HG03457 (cell line): Measurements from ENCODE around the gene MGME1.
"Not testable (repeated sequence)": the region's sequence is repeated elsewhere in the genome, so short reads cannot be mapped to it uniquely, and the experiment has no call there.

ENCODE experiments used
- ATAC-seq: cut with Tn5 transposase; IDR thresholded peaks from one replicate; pipeline ENCODE4 v1.9.1; 2021; ENCODE audit warnings: moderate number of reproducible peaks; ENCODE audit not compliant: unreplicated experiment

Gene MGME1

DNA sequence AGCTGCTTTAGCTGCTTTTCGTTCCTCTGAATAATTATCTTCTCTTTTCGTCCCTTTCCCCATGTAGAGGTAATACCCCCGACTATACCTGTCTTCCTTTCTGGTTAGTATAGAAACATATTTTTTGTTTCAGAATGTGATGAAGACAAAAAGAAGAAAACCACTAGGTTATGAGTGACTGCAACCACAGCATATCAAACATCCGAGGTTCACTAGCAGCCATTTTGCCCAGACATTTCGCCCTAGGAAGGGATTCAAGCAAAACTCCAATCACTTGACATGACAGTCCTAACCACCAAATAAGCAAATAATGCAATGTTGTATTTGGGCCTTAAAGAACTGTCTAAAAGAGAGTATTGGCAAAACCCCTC is 9.6 kb upstream of the MGME1 start:
- ATAC-seq = no peak

DNA sequence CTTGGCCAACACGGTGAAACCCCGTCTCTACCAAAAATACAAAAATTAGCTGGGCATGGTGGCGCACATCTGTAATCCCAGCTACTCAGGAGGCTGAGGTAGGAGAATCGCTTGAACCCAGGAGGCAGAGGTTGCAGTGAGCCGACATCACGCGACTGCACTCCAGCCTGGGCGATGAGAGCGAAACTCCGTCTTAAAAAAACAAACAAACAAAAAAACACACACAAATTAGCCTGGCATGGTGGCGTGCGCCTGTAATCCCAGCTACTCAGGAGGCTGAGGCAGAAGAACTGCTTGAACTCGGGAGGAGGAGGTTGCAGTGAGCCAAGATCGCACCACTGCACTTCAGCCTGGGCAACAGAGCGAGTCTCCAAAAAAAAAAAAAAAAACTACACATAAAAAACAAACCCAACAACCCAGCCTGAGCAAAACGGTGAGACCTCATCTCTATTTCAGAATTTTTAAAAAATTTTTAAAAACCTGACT is 8.4 kb upstream of the MGME1 start:
- not testable (repeated sequence) for ATAC-seq

DNA sequence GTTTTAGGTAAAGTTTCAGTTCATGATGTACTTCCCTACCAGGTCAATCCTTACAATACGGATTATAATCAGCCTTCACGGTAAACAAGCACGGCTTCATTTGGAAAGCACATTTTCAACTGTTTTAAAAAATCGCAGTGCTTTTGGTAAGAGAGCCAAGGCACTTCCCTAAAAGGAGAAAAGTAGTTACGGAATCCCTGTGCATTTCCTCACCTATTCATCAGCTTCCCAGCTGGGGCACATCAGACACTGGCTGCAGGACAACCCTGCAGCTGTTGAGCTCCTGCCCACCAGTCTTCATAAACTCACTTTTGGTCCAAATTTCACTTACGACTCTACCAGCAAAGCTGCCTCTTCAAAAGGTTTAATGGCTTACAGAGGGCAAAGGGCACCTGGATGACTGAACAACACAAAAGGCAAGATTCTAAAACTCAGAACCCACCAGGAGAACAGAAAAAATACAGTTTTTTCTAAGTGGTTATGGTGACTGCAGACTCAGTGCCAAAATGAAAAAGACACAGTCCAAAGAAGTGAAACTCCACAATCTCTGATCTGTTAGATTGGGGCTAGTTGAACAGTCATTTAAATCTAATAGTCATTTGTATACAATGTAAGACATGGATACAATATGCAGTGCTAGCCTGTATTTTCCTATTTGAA is 7.8 kb upstream of the MGME1 start:
- no peak for ATAC-seq

DNA sequence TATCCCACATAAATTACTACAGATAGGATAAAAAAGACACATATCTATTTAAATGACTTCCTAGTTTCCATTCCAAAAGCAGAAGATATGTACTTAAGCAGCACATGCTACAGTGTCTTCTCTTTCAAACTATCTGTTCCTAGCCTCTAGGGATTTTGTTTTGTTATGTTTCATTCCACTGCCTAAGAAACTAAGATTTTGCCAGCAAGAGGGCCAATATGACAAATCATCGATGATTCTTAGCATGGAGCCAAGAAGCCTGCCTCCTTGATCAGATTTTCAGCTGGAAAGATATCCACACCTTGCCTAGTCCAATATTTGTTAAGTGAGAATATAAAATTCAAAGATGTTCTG is 7.3 kb upstream of the MGME1 start:
- ATAC-seq = no peak

DNA sequence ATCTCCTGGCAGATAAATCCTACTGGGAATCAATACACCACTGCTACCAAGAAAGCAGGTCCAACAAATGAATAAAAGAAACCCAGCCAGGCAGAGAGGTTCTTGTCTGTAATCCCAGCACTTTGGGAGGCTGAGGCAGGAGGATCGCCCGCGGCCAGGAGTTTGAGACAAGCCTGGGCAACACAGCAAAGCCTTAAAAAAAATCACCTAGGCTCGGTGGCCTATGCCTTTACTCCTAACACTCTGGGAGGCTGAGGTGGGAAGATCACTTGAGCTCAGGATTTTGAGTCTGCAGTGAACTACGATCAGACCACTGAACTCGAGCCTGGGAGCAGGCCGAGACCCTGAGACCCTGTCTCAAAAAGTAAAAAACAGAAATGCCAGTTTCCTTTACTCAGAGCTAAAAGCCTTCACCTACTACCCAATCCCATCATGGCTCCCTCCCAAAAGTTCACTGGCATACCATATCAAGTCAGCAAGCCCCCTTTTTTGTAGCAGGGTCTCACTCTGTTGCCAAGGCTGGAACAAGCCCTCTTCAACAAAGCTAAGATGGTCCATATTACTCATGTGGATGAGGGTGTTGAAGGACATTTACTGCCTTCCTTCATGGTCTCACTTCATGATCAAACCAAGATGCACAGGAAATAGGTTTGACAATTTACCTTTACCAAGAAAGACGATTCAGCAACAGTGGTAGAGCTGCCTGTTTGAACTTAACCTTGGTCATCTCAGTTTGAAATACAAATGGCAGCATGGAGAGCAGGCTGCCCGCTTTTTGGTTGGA is 5.5 kb upstream of the MGME1 start:
- ATAC-seq = no peak

DNA sequence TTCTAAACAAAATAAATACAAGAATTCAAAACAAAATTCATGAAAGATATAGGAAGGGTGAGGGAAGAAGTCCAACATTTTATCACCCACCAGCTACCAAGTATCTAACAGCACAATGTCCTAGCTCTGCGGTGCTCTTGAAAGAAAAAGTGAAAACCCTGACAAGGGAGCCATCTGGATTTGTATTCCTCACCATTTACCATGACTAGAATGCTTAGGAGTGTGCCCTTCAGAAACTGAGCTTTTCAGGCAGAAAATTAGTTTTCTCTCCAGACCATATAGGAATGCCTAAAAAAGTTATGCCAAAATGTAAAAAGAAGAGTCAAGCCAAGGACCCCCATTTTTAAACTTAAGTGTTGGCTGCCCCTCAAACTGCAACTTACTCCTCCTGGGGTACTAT is 4.7 kb upstream of the MGME1 start:
- ATAC-seq = no peak

DNA sequence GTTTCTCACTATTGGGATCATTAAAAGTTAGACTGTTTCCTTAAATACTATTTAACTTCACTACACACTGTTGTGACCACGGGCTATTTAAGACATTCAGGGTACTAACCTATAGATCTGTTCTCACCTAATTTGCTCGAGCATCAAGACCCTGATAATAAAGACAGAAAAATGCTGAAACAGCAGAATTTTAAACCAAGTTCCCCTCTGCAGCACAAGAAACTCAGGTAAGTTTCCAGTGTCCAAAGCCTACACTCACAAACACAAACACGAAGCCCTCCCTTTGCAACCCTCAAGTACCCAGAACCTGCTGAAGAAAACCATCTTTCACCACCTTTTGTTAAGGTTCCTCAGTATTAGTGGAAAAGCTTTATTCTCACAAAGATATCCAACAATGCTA is 4.2 kb upstream of the MGME1 start:
- ATAC-seq = no peak

DNA sequence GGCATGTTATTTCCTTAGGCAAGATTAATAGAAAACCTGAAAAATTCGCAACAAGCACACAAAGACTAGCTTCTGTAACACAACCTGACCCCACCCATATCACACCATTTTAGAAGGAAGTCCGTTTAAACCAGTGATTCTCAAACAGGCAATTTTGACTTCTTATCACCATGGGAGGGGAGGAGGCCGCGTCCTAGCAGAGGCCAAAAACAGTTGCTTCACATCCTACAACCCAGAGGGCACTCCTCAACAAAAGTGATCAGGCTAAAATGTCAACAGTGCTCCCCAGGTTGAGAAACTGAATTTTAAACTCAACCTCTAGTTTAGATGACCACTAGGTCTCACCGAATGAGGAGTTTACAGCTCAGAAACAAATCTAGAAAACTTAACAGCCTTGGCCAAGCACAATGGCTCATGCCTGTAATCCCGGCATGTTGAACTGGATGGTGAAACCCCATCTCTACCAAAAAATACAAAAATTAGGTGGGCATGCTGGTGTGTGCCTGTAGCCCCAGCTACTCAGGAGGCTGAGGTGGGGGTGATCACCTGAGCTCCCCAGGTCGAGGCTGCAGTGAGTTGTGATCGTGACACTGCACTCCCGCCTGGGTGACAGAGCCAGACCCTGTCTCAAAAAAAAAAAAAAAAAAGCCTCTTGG is 3.6 kb upstream of the MGME1 start:
- no peak for ATAC-seq

DNA sequence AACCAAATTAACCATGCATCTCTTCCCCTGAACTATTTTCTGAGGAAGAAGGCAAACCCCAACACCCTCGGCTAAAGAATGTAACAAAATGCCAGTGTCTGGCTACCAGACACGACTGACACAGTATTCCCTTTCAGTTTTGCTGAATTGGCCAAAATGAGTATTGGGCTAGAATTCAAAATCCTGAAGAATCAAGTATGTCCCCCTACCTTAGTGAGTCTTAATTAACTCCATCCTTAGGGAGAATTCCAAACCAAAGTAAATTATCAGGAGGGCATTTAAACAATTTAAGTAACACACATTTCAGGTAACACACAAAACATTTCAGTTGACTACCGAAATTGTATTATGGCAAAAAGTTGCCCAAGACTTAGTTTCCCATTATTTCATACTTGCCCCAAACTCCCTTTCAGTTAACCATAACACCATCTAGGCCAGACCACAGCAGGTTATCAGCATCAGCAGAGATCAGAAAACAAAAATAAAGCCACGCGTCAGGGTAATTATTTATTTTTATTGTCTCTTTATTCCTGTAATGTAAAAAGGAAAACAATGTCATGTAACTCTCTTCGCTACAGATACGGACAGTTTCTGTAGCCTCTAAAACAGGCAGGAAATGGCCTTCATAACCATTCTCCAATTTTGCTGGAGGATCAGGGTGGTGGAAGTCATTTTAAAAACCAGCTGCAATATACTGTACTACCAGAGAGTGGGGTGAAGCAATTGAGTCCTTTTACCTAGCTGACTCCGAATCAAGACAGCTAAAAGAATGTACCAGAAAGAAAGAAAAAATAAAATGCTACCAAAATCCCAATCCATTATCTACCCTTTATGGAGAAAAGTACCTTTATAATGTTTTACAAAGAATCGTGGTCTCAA is 2.1 kb upstream of the MGME1 start:
- ATAC-seq = no peak

DNA sequence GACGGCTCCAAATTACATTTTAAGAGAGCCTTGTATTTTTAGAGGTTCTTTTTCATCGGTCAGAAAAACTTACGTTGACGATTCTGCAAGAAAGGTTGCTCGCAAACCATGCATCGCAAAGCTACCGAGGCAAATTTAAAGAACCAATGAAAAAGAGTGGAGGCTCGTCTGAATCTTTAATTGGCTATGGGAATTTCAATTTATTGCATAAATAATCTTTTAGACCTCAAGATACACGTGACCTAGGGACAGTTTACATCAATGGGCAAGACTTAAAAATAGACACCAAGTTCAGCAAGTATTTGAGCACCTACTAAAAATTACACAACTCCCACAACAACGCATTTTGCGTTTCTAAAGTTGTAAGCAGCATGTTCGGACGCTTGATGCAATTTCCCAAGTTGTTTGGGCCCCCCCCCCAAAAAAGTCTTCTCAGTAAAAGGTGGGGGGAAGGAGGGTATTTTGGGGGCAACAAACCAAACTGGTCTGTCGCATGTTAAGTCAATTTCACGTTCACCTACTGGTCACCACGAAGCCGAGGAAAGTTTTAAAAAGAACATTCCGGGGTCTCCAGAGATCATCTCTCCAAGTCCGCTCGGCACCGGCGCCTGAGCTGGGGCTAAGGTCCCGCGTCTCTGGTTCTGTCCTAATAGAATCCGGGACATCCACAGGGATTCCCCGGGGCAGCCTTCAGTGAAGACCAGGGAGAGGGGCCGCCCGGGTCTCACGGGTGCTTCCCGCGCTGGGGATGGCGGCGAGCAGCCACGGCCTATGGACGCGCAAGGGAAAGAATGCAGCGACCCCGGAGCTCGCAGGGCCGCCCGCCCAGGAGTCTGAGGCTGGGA is 1.1 kb upstream of the MGME1 start:
- ATAC-seq = no peak

DNA sequence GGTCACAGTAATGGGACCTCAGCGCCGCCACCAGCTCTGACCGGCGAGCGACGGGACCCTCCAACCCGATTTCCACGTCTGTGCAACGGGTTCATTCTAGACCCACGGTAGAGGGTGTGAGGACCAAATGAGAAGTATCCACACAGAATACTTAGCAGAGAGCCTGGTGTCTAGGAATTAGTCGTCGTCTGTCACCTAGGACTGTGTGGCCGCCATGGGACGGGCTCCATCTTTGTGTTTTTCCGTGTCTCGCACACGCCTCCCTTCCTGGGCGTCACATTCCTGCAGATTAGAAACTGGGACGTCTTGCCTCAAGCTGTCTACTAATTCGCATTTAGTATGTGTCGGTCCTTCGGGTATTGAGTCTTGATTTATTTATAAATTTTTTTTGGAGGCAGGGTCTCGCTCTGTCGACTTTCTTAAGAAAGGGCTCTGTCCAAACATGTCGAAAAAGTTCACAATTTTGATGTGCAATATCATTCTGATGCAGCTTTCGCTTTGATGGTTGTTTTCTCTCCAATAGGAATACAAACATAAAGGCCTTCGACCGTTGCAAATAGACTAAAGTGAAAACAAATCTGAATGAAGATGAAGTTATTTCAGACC is 563 bp downstream of the MGME1 start:
- peak; percentile 1 for ATAC-seq

DNA sequence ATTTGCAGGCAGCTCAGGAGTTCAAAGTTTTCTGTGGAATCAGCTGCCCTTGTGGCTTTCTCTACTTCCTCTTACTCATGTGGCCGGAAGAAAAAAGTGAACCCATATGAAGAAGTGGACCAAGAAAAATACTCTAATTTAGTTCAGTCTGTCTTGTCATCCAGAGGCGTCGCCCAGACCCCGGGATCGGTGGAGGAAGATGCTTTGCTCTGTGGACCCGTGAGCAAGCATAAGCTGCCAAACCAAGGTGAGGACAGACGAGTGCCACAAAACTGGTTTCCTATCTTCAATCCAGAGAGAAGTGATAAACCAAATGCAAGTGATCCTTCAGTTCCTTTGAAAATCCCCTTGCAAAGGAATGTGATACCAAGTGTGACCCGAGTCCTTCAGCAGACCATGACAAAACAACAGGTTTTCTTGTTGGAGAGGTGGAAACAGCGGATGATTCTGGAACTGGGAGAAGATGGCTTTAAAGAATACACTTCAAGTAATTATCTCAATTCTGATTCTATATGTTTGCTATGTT is 1.1 kb downstream of the MGME1 start:
- ATAC-seq = no peak

DNA sequence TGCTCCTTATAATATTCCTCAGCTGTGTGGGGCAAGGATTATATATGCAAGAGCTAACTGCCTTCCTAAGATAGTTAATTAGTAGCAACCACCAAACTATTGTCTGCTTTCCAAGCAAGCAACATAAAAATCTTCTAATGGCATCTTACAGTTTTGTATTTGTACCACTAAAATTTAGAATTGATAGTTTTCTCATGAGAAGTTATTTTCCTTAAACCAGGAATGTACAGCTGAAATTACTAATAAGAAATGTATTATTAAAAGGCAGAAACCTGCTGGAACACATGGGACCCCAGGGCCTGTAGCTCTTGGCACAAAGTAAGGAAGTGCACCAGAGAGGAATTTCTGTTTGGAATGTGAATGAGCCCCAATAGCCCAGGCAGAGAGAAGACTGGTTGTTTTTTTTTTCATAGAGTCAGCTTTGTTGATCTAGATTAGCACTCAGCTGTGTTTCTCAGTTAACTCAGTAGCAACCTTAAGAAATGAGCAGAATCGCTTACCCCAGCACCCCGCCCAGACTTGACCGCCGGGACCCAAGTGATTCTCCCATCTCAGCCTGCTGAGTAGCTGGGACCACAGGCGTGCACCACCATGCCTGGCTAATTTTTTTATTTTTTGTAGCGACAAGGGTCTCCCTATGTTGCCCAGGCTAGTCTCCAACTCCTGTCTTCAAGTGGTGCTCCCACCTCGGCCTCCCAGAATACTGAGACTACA is 2.6 kb downstream of the MGME1 start:
- no peak for ATAC-seq

DNA sequence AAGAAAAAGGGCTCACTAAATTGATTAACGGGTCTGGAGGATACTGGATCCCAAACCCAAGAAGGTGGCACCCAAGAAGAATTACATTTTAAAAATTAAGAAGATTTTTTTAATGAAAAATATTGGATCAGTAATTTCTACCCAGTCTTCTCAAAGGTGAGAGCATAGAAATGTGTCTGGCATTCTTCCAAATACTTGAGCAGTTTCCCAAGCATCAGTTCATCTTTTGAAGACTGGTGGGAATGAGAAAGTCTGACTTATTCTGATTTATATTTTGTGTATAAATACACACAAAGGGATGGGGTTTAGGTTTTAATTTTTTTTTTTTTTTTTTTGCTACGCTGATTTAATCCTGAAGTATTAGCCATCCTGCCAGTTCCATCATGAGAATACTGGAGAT is 3.3 kb downstream of the MGME1 start:
- no peak for ATAC-seq

DNA sequence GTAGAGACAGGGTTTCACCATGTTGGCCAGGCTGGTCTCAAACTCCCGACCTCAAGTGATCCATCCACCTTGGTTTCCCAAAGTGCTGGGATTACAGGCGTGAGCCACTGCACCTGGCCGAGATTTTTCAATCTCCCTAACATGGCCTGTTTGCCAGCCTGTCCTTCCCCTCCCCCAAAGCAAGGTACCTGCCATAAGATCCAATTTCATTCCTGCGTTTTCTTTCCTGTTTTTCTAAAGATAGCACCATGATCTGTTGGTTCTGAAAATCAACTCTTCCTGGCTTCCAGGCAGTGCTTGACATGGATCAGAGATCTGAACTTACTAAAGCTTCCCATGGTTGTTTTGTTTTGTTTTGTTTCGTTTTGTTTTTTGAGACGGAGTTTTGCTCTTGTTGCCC is 7.5 kb downstream of the MGME1 start:
- ATAC-seq = no peak

DNA sequence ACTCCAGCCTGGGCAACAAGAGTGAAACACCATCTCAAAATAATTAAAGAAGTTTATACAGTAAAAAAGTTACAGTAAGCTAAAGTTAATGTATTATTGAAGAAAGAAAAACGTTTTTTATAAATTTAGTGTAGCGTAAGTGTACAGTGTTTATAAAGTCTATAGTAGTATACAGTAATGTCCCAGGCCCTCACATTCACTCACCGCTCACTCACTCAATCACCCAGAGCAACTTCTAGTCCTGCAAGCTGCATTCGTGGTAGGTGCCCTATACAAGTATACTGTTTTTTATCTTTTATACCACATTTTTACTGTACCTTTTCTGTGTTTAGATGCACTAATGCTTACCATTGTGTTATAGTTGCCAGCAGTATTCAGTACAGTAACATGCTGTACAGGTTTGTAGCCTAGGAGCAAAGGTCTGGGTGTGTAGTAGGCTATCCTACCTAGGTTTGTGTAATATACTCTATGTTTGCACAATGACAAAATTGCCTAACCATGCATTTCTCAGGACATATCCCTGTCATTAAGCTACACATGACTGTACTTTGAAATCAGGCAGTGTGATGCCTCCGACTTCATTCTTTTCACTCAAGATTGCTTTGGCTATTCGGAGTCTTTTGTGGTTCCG is 16.7 kb downstream of the MGME1 start:
- no peak for ATAC-seq

DNA sequence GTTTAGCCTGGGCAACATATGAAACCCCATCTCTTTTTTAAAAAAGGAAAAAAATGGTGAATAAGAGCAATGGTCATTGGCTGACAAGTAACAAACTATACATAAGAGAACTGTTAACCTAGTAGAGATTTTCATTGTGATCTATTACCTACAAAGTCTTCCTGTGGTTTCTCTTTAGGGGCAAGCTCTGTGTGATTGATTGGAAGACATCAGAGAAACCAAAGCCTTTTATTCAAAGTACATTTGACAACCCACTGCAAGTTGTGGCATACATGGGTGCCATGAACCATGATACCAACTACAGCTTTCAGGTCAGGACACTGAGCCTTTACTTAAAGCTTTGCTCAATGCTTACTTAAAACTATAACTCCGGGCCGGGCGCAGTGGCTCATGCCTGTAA is 19.2 kb downstream of the MGME1 start:
- no peak for ATAC-seq

DNA sequence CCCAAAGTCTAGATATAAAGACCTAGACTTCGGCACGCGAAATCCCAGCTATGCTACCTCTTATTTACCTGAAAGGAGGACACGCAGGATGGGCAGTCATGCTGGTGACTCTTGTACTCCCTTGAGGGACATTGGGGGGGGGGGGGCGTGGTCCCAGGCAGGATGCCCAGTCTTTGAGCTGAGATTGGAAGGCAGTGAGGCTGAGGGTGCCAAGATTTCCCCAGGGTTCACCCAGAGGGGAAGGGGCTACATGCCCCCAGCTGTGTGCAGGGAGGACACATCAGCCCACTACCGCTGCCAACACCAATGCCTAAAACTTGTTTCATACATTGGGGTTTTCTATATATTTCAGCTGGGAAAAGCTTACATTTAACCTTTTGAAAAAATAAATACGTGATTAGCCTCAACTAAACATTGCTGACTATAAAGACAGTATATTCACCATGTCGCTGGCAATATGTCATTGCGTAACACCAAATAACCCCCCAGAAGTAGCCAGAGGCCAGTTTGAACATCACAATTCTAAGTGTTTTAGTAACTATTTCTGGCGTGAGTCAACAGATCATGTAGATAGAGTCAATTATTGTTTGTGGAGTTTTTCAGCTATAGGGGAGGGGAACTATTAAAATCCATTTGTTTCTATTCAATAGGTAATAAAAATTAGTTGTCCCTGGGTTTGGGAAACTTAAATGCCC is 21.6 kb downstream of the MGME1 start:
- ATAC-seq = no peak
